GM08714 (cell line): Measurements from ENCODE around the gene SEC31A.
A peak's percentile ranks its signal among the peaks of the same experiment; 100 is the strongest.
"Not testable (repeated sequence)": the region's sequence is repeated elsewhere in the genome, so short reads cannot be mapped to it uniquely, and the experiment has no call there.

Source experiments
- H3K4me3 ChIP-seq: fragments of 200-500 bp; sonication (Bioruptor generic); 2 replicates; pipeline ENCODE4 v1.5.1; 2014; ENCODE audit warnings: mild to moderate bottlenecking, low read length, inconsistent platforms
- ZNF274 ChIP-seq: IDR thresholded peaks from 2 replicates; pipeline ENCODE4 v1.6.1; 2012; ENCODE audit warnings: mild to moderate bottlenecking, low read depth, low read length

The SEC31A gene

GRCh38 chr4:82820689-82821088 lies 70.3 kb downstream of the SEC31A start:
- TF ChIP-seq ZNF274: no peak
- no peak overlapping the region for H3K4me3 ChIP-seq

DNA sequence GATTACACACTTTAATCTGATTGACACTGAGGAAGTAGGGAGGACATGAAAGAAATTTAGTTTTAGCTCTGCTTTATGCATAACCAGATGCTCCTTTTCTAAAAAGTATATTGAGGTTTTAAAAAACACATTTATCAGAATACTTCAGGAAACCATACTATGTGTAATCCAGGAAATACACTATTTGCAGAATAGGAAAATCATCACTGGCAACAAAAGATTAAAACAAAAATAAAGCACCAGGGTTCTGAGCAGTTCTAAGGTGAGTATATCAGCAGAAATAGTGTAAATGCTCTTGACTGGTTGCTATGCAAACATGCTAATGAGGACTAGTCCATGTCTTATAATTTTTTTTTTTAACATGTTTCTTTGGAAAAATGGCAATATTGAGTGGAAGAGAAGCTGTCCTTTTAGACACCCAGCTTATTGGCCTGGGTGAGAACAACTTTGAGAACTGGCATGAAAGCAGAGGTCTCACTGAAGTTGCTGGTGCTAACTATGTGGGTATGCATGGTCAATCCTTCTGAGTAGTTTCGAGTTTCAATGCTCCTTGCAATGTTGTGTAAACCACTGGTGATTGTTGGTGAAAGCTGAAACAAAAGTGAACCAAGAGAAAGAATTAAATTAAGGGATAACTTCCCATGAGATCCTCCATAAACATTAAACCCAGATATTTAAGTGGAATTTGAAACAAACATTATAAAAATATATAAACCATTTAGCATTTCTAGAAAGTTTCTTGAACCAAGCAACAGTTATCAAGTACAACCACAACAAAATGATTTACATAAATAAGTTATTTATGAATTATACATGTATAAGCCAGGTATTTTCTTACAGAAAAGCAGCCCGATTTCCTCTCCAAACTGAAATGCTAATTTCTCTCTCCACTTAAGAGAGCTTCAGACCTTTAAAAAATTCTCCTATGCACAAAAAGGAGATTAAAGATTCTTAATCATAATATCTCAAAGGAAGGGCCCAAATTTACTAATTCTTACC lies 72.0 kb downstream of the SEC31A start:
- TF ChIP-seq ZNF274: no peak
- H3K4me3 ChIP-seq: no peak overlapping the region

- not testable (repeated sequence) for H3K4me3 ChIP-seq
Observed at GRCh38 chr4:82816874-82817273, 74.1 kb downstream of the SEC31A start.

DNA sequence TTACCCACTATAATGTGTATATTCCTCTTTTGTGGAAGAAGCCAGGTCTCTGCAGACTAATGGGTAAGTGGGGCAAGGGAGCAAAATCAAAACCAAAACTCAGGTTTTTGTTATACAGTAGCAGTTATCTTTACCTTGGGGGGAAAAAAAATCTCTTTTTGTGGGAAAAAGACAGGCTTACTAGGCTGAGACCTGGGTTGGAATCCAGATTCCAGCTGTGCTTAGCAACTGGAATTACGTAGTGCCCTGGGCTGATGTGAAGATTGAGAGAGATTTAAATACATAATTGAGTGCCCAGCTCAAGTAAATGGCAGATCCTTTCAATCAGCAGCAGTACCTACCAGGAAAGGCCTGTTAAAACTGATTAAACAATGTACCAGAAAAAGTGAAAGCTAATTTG lies 76.9 kb downstream of the SEC31A start:
- TF ChIP-seq ZNF274: no peak
- H3K4me3 ChIP-seq: no peak overlapping the region

DNA sequence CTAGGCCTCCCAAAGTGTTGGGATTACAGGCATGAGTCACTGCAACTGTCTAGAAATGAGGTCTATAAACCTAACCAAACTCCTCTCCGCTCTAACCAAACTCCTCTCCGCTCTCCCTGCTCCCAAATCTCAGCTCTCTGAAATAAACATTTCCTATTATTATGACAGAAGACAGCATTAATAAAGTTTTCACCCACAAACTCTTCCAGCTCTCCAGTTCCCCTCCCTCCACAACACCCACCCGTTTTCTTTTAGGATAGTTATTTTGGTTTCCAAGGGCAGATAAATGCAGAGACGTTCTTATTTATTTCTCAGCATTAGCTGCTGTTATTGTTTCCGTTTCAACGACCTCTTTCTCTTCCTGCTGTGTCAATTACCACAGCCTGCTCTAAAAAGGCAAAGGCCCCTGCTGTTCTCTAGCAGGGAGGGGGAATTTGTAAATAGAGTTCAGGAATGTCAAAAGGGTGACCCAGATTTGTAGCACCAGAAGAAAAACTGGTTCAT lies 79.1 kb downstream of the SEC31A start:
- no peak overlapping the region for H3K4me3 ChIP-seq
- TF ChIP-seq ZNF274: no peak

DNA sequence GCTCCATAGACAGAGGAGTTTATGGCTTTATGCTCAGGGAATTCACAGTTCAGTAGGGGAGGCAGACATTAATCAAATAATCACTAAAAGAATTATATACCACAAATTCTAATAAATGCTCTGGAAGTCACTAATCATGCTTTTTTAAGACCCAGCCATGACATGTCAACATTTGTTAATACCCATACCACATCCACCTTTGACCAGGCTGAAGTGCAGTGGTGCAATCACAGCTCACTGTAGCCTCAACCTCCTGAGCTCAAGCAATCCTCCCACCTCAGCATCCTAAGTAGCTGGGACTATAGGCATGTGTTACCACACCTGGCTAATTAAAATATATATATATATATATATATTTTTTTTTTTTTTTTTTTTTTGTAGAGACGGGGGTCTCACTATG lies 79.6 kb downstream of the SEC31A start:
- no peak overlapping the region for H3K4me3 ChIP-seq
- TF ChIP-seq ZNF274: no peak

DNA sequence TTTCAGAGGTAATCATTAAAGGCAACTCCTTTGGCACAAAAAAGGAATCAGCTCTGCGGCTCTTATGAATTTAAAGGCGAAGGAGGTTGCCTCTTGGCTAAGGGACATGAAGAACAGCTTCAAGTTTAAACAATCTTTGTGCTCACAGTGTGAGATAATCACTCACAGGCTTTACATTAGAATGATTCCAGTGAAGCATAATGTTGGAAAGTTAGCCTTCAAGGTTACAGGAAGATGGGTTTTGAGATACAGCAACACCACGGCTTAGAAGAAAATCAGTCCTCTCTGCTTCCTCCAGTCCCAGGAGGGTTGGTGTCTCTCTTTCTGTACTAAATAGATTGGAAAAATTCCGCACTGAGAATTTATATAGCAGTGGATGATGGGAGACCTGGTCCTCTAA lies 80.8 kb downstream of the SEC31A start:
- TF ChIP-seq ZNF274: no peak
- no peak overlapping the region for H3K4me3 ChIP-seq

- no peak overlapping the region for H3K4me3 ChIP-seq
- TF ChIP-seq ZNF274: no peak
Observed at GRCh38 chr4:82809619-82810018, 81.3 kb downstream of the SEC31A start.

- H3K4me3 ChIP-seq: no peak overlapping the region
- TF ChIP-seq ZNF274: no peak
Observed at GRCh38 chr4:82803746-82804145, 87.2 kb downstream of the SEC31A start.

- TF ChIP-seq ZNF274: no peak
- no peak overlapping the region for H3K4me3 ChIP-seq
Observed at GRCh38 chr4:82802911-82803310, 88.0 kb downstream of the SEC31A start.

GRCh38 chr4:82801910-82802521 lies 88.9 kb downstream of the SEC31A start:
- H3K4me3 ChIP-seq: no peak overlapping the region
- TF ChIP-seq ZNF274: no peak

GRCh38 chr4:82799006-82799881 lies 91.7 kb downstream of the SEC31A start:
- peak overlapping the region; percentile 61; the same call in 1 of the 2 replicates for H3K4me3 ChIP-seq
- TF ChIP-seq ZNF274: no peak

DNA sequence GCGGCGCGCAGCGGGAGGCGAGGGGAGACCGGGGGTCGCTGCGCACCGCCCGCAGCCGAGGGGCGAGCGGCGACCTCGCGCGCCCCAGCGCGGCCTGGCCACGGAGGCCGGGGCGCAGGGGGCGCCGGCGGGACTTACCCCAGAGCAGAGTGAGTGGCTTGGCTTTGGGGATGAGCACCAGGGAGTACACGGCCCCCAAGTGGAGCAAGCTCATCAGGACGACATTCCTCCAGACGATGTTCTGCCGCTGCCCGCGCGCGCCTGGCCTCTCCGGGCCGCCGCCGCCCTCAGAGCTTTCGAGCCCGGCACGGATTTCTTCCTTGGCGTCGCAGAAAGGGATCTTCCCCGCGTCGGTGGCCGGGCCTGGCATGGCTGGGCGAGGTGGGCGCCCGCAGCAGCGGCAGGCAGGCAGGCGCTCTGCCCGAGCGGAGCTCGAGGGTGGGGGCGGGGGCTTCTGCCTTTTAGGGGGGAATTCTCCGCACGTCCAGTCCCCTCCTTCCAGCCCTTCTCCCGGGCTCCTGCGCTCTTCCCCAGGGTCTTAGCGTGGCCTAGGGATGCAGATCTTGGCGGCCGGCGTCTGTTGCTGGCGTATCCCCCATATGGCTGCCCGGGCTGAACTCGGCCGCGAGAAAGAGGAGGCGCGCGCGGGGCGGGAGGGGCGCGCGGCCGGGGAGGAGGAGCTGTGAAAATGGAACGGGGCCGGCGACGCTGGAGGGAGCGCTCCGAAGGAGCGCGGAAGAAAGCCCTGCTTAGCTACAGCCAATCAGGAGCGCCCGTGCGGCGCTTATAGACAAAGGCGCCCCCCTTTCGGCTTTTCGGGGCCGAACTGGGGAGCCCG lies 92.6 kb downstream of the SEC31A start, which contains the start of gene SCD5:
Gene SCD5, minus strand, starts transcription at position 629 of the 838 bp plus-strand sequence. Its CDS starts 259 bp downstream, at position 370.
- no peak for TF ChIP-seq ZNF274
- H3K4me3 ChIP-seq: peak within 1 kb of the TSS; percentile 61; the same call in 1 of the 2 replicates
